HepG2 (cell line): ENCODE data around the gene RIPK3. TPM values are rescaled to one million over a fixed set of nuclear protein-coding genes. Genes with fewer than 3 reads are reported as not detected.
A peak's percentile ranks its signal among the peaks of the same experiment; 100 is the strongest.

Experiments
- DPF2 ChIP-seq: sonication (generic); formaldehyde crosslinking; IDR thresholded peaks from 2 replicates; pipeline ENCODE4 v1.4.0; 2020; ENCODE audit warnings: mild to moderate bottlenecking, low read depth, missing genetic modification reagents, borderline replicate concordance
- U2AF2 ChIP-seq: fragments of 200-400 bp; formaldehyde crosslinking; IDR thresholded peaks from 2 replicates; pipeline ENCODE4 v1.6.1; 2017; ENCODE audit warnings: low read depth, mild to moderate bottlenecking, low read length
- ZNF274 ChIP-seq: sonication (generic); formaldehyde crosslinking; IDR thresholded peaks from 2 replicates; pipeline ENCODE4 v1.5.1; 2020; ENCODE audit warnings: mild to moderate bottlenecking, missing genetic modification reagents
- polyA plus RNA-seq, 8 experiments: library from polyadenylated mRNA; depleted of rRNA in 3 of 8; stranded (reverse) in 7 of 8; unstranded in 1 of 8; fragments of >200 nt; fragmentation: Illumina TruSeq in 4 of 8; extraction: Trizol in 4 of 8; gene quantifications; 2 replicates each; pipeline versions ENCODE4 v1.2.1 to v1.2.3, GENCODE V29; 2011 to 2016; ENCODE audit warnings: low read depth in 4 of 8, missing spikeins in 1 of 8, mixed read lengths in 1 of 8; ENCODE audit not compliant: insufficient read depth in 1 of 8
- total RNA-seq, 5 experiments: library from RNA; depleted of rRNA; stranded (reverse); fragments of >200 nt; fragmentation: Illumina TruSeq; extraction: Trizol; gene quantifications; 2 replicates each; pipeline ENCODE4 v1.2.3, GENCODE V29; 2016; ENCODE audit warnings: low read depth in 1 of 5
- TF ChIP-seq, protein P1 (sequence below), 2 experiments: sonication (generic) in 1 of 2; formaldehyde crosslinking in 1 of 2; IDR thresholded peaks; 2 replicates each; pipeline versions ENCODE4 v1.4.0 to v1.6.1; 2018 to 2020; ENCODE audit warnings: missing genetic modification reagents in 2 of 2, borderline replicate concordance in 1 of 2, low read depth in 1 of 2, mild to moderate bottlenecking in 1 of 2, missing biosample characterization in 1 of 2
- TF ChIP-seq, protein P2 (sequence below): sonication (generic); formaldehyde crosslinking; IDR thresholded peaks from 2 replicates; pipeline ENCODE4 v1.4.0; 2020; ENCODE audit warnings: mild to moderate bottlenecking, missing genetic modification reagents
- TF ChIP-seq, protein P3 (sequence below): sonication (generic); formaldehyde crosslinking; IDR thresholded peaks from 2 replicates; pipeline ENCODE4 v1.4.0; 2020; ENCODE audit warnings: mild to moderate bottlenecking, missing genetic modification reagents

The RIPK3 gene
- total and polyA plus RNA-seq, 2 of the 13 experiments (the other 11 are each of a cell fraction or from before 2014, with no cell fraction given) = not detected

DNA sequence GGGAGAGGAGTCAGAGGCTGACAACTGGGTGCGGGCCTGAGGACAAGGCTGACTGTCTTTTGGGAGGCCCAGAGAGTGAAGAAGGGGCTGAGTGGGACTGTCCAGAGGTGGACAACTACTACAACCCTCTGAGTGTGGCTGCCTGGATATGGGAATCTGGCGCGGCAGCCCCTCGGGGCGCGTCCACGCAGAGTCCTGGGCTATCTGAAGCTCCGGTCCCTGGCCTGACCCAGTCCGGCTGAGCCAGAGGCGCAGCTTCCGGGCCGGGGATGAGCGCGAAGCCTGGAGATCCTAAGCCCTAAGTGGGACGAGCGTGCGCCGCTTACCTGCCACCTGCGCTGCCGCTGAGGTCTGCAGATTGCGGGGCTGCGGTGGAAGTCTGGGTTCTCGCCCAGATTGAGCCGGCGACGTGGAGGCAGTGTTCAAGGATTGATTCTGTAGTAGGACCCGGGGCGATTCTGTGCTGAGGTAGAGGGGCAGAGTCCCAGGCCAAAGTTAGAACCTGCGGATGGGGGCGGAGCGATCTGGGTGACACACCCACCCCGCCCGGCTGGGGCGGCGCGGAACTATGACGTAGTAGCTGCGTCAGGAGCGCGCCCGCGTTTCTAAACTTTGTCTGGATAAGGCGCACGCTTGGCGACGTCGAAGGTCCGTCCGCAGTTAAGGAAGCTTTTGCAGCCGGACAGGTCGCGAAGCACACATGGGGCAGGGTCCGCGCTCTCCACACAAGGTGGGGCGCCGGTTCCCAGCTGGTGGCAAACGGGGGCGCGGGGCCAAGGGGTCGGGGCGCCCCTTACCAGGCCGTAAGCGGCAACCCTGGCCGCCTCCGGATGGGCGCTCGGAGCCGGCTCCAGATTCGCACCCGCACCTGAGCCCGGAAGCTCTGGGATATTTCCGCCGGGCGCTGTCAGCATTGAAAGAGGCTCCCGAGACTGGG is 40.3 kb downstream of the RIPK3 start, which contains the start of the genes DHRS1 and NOP9 (continued):
- TF ChIP-seq U2AF2 (0 out of 2 replicates have a peak, but pooled peaks have one; percentile 29), DPF2 (CRISPR knock-in tag) (no peak; the same call in 1 of the 2 replicates), ZNF274 (CRISPR knock-in tag) (peak; percentile 99)
- TF ChIP-seq, protein P1, sequence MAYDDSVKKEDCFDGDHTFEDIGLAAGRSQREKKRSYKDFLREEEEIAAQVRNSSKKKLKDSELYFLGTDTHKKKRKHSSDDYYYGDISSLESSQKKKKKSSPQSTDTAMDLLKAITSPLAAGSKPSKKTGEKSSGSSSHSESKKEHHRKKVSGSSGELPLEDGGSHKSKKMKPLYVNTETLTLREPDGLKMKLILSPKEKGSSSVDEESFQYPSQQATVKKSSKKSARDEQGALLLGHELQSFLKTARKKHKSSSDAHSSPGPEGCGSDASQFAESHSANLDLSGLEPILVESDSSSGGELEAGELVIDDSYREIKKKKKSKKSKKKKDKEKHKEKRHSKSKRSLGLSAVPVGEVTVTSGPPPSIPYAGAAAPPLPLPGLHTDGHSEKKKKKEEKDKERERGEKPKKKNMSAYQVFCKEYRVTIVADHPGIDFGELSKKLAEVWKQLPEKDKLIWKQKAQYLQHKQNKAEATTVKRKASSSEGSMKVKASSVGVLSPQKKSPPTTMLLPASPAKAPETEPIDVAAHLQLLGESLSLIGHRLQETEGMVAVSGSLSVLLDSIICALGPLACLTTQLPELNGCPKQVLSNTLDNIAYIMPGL (CRISPR knock-in tag; IDR thresholded peaks at IDR 0.05; ENCODE audit: borderline replicate concordance in 1 of 2, low read depth in 1 of 2) = peak; percentile 96 to 98
- TF ChIP-seq, protein P2, sequence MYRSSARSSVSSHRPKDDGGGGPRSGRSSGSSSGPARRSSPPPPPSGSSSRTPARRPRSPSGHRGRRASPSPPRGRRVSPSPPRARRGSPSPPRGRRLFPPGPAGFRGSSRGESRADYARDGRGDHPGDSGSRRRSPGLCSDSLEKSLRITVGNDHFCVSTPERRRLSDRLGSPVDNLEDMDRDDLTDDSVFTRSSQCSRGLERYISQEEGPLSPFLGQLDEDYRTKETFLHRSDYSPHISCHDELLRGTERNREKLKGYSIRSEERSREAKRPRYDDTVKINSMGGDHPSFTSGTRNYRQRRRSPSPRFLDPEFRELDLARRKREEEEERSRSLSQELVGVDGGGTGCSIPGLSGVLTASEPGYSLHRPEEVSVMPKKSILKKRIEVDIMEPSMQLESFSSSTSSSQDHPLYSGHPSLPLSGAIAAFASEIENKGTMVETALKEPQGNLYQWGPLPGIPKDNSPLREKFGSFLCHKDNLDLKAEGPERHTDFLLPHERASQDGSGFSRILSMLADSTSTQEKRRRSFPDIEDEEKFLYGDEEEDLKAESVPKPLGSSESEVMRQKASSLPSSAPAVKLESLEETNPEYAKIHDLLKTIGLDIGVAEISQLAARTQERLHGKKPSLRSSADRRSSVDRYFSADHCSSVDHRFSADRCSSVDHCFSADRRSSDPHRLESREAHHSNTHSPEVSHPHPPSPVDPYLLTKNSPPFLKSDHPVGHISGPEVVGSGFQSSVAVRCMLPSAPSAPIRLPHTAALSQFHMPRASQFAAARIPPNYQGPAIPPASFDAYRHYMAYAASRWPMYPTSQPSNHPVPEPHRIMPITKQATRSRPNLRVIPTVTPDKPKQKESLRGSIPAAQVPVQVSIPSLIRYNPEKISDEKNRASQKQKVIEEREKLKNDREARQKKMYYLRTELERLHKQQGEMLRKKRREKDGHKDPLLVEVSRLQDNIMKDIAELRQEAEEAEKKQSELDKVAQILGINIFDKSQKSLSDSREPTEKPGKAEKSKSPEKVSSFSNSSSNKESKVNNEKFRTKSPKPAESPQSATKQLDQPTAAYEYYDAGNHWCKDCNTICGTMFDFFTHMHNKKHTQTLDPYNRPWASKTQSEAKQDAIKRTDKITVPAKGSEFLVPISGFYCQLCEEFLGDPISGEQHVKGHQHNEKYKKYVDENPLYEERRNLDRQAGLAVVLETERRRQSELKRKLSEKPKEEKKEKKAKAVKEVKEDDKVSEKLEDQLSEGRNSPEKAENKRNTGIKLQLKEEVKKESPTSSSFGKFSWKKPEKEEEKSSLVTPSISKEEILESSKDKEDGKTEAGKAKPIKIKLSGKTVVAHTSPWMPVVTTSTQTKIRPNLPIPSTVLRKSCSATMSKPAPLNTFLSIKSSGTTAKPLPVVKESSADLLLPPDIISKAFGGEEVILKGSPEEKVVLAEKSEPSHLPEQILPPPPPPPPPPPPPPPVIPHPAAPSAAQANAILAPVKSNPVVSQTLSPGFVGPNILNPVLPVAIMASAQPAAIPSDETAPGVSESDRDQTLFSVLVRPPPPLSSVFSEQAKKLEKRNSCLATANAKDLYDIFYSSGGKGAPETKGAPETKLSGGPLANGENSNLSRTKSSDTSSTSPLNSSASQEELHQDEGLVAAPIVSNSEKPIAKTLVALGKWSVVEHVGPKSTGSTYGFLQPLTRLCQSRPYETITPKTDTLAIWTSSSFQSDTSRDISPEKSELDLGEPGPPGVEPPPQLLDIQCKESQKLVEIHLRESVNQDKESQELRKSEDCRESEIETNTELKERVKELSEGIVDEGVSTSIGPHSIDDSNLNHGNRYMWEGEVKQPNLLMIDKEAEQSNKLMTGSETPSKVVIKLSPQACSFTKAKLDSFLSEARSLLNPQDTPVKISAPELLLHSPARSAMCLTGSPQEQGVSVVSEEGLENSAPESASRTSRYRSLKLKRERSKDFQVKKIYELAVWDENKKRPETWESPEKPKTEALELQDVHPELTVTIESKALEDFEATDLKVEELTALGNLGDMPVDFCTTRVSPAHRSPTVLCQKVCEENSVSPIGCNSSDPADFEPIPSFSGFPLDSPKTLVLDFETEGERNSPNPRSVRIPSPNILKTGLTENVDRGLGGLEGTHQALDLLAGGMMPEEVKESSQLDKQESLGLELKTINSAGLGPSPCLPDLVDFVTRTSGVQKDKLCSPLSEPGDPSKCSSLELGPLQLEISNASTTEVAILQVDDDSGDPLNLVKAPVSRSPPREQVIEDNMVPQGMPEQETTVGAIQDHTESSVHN (CRISPR knock-in tag) = no peak; the same call in none of the 2 replicates
- TF ChIP-seq, protein P3, sequence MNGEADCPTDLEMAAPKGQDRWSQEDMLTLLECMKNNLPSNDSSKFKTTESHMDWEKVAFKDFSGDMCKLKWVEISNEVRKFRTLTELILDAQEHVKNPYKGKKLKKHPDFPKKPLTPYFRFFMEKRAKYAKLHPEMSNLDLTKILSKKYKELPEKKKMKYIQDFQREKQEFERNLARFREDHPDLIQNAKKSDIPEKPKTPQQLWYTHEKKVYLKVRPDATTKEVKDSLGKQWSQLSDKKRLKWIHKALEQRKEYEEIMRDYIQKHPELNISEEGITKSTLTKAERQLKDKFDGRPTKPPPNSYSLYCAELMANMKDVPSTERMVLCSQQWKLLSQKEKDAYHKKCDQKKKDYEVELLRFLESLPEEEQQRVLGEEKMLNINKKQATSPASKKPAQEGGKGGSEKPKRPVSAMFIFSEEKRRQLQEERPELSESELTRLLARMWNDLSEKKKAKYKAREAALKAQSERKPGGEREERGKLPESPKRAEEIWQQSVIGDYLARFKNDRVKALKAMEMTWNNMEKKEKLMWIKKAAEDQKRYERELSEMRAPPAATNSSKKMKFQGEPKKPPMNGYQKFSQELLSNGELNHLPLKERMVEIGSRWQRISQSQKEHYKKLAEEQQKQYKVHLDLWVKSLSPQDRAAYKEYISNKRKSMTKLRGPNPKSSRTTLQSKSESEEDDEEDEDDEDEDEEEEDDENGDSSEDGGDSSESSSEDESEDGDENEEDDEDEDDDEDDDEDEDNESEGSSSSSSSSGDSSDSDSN (CRISPR knock-in tag) = peak; percentile 99
